Measurements from ENCODE around the gene LENEP.

The LENEP gene

GRCh38 chr1:154998818-154999570 lies 5.6 kb downstream of the LENEP start:
- H3K27ac Mint-ChIP-seq = peak overlapping the region; percentile 78 to 89
- H3K9me3 Mint-ChIP-seq = no peaks in the 10 kb centered on the region
- H3K4me3 Mint-ChIP-seq = peak overlapping the region; percentile 89 to 93
- peak; percentile 83 to 87 for DNase-seq
- peaks cover 37% of the 10 kb centered on the region for H3K27me3 Mint-ChIP-seq
- ATAC-seq = peak; percentile 22
- H3K4me1 Mint-ChIP-seq = peaks cover 51% of the 10 kb centered on the region

GRCh38 chr1:154999571-155000410 lies 6.4 kb downstream of the LENEP start:
- ATAC-seq (peak; percentile 26), DNase-seq (peak; percentile 81 to 89)

DNA sequence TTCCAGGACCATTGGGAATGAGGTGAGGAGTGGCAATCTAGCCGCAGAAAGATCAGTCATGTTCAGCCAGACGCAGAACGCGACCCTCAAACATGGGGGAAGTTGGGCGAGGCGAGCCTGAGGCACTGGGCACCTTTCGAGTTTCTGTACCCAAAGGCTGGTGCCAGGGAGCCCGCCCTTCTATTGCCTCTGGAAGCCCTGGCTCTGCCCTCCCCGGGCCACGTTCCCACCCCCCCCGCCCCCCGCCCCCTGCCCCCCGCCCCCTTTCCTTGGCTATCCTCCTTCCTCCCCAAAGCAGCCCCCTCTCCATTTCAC lies 7.0 kb downstream of the LENEP start:
- ATAC-seq = no peak
- peak overlapping the region; percentile 94 for H3K27ac Mint-ChIP-seq
- peak overlapping the region; percentile 89 to 93 for H3K4me3 Mint-ChIP-seq
- H3K27me3 Mint-ChIP-seq = peaks cover 29% of the 10 kb centered on the region
- H3K4me1 Mint-ChIP-seq = peaks cover 55% of the 10 kb centered on the region
- no peaks in the 10 kb centered on the region for H3K9me3 Mint-ChIP-seq
- peak in 1 of 2 donors; percentile 75 for DNase-seq

More at GRCh38 chr1:154999571-155000410, 6.4 kb downstream of the LENEP start:
- peak overlapping the region; percentile 89 to 93 for H3K4me3 Mint-ChIP-seq
- H3K27ac Mint-ChIP-seq = peak overlapping the region; percentile 93 to 94
- H3K9me3 Mint-ChIP-seq = no peaks in the 10 kb centered on the region
- H3K27me3 Mint-ChIP-seq = peaks cover 33% of the 10 kb centered on the region
- peaks cover 51% of the 10 kb centered on the region for H3K4me1 Mint-ChIP-seq

GRCh38 chr1:155000726-155001424 lies 7.5 kb downstream of the LENEP start:
- DNase-seq (peak; percentile 96), ATAC-seq (peak; percentile 51)
- H3K9me3 Mint-ChIP-seq = no peaks in the 10 kb centered on the region
- peak overlapping the region; percentile 89 to 93 for H3K4me3 Mint-ChIP-seq
- peaks cover 25% of the 10 kb centered on the region for H3K27me3 Mint-ChIP-seq
- H3K4me1 Mint-ChIP-seq = peaks cover 60% of the 10 kb centered on the region
- peak overlapping the region; percentile 93 to 94 for H3K27ac Mint-ChIP-seq

- Mint-ChIP-seq H3K27ac (peak overlapping the region; percentile 20 to 93), H3K27me3 (peaks cover 20% of the 10 kb centered on the region), H3K4me3 (peak overlapping the region; percentile 89 to 93), H3K4me1 (peaks cover 64% of the 10 kb centered on the region), H3K9me3 (no peaks in the 10 kb centered on the region)
- DNase-seq (no peak), ATAC-seq (no peak)
Observed at GRCh38 chr1:155001425-155001674, 8.0 kb downstream of the LENEP start.

GRCh38 chr1:155001675-155002463 lies 8.5 kb downstream of the LENEP start:
- ATAC-seq (peak; percentile 62), DNase-seq (peak; percentile 98 to 99)
- H3K27ac Mint-ChIP-seq = peak overlapping the region; percentile 93 to 94
- H3K27me3 Mint-ChIP-seq = peaks cover 15% of the 10 kb centered on the region
- no peaks in the 10 kb centered on the region for H3K9me3 Mint-ChIP-seq
- H3K4me3 Mint-ChIP-seq = peak overlapping the region; percentile 89 to 93
- peaks cover 70% of the 10 kb centered on the region for H3K4me1 Mint-ChIP-seq

DNA sequence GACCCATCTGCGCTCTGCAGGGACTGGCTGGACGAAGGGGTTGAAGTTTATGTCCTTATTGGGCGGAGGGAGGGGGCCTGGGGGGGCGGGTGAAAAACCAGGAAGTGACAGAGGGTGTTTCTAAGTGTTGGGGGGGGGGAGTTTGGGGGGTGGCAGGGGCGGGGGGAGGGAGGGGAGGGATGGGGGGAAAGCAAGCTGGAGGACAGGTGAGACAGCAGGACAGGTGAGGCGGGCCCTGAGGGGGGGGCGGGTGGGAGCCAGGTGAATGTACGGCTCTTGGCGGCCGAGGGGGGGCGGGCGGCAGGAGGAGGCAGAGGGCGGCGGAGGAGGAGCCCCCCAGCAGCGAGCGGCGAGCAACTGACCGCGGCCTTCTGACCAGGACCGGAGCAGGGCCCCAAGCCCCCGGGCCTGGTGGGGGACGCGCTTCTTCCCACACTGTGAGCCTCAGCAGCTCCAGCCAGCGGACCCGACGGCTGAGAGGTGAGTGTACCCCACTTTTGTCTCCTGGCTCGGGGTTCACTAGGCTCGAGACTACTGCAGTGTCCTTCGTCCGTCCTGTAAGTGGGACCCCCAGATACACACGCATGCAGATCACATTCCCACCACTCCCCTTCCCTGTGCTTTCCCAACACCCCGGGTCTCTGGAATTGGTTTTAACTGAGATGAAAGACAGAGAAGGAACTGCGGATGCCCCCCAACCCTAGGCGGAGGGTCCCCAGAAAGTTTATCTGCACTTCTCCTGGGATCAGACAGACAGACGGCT lies 9.3 kb downstream of the LENEP start, which contains the start of gene ZBTB7B:
Gene ZBTB7B, plus strand, starts transcription at position 339 of the 763 bp plus-strand sequence. CDS start 11,859 bp downstream, outside the sequence.
- H3K9me3 Mint-ChIP-seq = no peaks in the 10 kb centered on the region
- H3K4me1 Mint-ChIP-seq = peaks cover 71% of the 10 kb centered on the region
- no peak for ATAC-seq
- peak in 1 of 2 donors; percentile 44 for DNase-seq
- H3K4me3 Mint-ChIP-seq = peak within 1 kb of the TSS; percentile 89 to 93
- H3K27me3 Mint-ChIP-seq = peaks cover 7% of the 10 kb centered on the region
- peak within 1 kb of the TSS; percentile 99 for H3K27ac Mint-ChIP-seq

GRCh38 chr1:155003227-155003765 lies 9.9 kb downstream of the LENEP start:
- Mint-ChIP-seq H3K4me3 (peak overlapping the region; percentile 89 to 93), H3K27ac (peak overlapping the region; percentile 99), H3K27me3 (peaks cover under 1% of the 10 kb centered on the region), H3K4me1 (peaks cover 71% of the 10 kb centered on the region), H3K9me3 (no peaks in the 10 kb centered on the region)
- ATAC-seq = no peak
- peak in 1 of 2 donors; percentile 39 for DNase-seq

GRCh38 chr1:155003766-155004351 lies 10.5 kb downstream of the LENEP start:
- no peaks in the 10 kb centered on the region for H3K9me3 Mint-ChIP-seq
- peak overlapping the region; percentile 99 for H3K27ac Mint-ChIP-seq
- no peak for ATAC-seq
- H3K27me3 Mint-ChIP-seq = no peaks in the 10 kb centered on the region
- H3K4me3 Mint-ChIP-seq = peak overlapping the region; percentile 89 to 93
- peaks cover 71% of the 10 kb centered on the region for H3K4me1 Mint-ChIP-seq
- DNase-seq = peak in 1 of 2 donors; percentile 65

- Mint-ChIP-seq H3K9me3 (no peaks in the 10 kb centered on the region), H3K4me1 (peaks cover 71% of the 10 kb centered on the region), H3K27me3 (no peaks in the 10 kb centered on the region), H3K4me3 (peak overlapping the region; percentile 89 to 93), H3K27ac (peak overlapping the region; percentile 99)
- DNase-seq (peak; percentile 43 to 83), ATAC-seq (peak; percentile 30)
Observed at GRCh38 chr1:155004352-155005075, 11.1 kb downstream of the LENEP start.

DNA sequence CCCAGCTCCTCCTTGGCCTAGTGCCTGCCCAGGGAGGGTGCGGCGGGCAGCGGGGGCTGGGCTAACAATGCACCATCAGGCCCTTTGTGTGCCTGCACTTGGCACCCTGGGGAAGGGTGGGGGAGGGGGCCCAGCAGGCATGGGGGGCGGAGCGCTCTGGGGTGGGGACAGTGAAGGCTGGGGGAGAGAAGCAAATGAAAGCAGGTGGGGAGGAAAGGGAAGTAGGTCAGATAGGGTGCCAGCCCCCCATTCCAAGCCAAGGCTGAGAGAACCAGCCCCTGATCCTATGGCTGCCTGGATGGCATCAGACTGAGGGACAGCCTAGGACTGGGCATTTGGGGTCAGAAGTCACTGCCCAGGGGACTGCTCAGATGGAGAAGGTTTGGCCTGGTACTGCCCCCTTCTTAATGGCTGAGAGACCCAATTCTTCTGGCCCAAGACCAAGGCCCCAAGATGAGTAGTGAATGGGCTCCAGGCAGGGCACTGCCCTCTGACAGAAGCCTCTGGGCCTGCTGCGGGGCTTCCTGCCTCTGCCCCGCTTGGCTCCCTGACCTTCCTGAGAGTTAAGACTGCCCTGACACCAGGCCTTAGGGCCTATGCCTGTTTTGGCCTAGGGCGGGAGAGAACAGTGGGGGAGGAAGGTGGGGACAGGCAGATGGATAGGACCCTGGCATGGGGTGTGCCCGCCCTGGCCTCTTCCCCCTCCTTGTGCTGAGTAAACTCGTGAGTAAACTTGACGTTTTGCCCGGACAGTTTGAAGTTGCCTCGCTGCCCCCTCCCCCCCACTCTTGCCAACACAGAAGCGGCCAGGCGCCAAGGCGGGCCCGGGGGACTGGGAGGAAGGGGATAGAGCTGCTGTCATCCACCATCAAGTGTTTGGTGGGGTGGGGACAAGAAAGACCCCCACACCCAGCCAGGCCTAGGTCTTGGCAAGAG lies 12.0 kb downstream of the LENEP start:
- Mint-ChIP-seq H3K27me3 (no peaks in the 10 kb centered on the region), H3K9me3 (no peaks in the 10 kb centered on the region), H3K4me3 (peak overlapping the region; percentile 89 to 93), H3K27ac (peak overlapping the region; percentile 99), H3K4me1 (peaks cover 71% of the 10 kb centered on the region)
- ATAC-seq (peak; percentile 1), DNase-seq (no peak)

- DNase-seq (peak in 1 of 2 donors; percentile 55), ATAC-seq (peak; percentile 20)
- Mint-ChIP-seq H3K27ac (peak overlapping the region; percentile 99), H3K4me3 (peak overlapping the region; percentile 89 to 93), H3K4me1 (peaks cover 83% of the 10 kb centered on the region), H3K27me3 (no peaks in the 10 kb centered on the region), H3K9me3 (no peaks in the 10 kb centered on the region)
Observed at GRCh38 chr1:155006601-155007101, 13.3 kb downstream of the LENEP start.
